ENCODE data around the gene GPSM3.
A peak's percentile ranks its signal among the peaks of the same experiment; 100 is the strongest.
"Not testable (repeated sequence)": the region's sequence is repeated elsewhere in the genome, so short reads cannot be mapped to it uniquely, and the experiment has no call there.

The GPSM3 gene

DNA sequence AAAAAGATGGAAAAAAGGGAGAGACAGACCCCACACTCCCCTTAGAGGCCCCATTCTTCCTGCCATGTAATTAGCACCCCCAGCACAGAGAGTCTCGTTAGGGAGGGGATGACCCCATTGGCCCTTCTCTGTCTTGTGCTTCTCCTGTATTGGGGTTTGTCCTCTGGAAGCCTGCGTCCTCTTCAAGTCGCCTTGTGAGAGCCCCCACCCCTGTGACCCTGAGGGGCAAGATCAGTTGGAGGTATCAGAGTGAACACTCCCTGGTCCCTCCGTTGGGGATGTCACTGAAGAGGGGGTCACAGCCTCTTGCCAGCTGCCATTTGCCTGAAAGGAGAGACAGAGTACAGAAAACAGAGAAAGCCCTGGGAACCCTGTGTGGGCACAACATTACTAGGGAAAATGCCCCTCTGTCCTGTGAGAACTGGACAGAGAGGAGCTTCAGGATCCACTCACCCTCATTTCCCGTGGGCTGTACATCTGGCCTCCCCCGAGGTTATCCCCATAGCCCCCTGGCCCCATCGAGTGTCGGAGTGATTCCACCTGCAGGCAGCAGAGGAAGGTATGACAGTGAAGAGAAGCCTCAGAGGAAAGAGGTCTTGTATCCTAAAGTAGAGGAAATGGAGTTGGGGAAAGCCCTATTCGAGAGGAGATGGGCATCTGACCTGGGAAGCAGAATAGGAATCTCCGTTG is 6.1 kb downstream of the GPSM3 start:
- not testable (repeated sequence) for DNase-seq

DNA sequence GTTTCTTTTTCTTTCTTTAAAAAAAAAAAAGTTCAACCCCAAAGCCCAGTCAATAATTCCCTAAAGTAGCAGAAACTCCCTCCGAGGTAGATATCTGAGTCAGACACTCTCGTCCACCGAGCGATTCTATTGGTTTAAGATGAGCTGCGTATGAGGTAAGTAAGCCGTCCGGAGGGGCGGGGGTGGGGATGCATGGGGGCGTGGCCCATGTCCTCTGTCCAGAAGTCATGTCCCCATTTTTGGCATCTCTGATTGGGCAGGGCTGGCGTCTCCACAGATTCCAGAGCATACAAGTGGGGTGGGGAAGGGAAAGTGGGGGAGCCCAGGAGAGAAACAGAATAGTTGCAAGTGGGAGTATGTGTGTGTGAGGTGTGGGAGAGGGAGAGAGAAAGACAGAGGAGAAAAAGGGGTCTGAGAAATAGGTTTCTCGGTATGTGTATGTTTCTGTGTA is 6.7 kb downstream of the GPSM3 start:
- DNase-seq: peak; percentile 76

DNA sequence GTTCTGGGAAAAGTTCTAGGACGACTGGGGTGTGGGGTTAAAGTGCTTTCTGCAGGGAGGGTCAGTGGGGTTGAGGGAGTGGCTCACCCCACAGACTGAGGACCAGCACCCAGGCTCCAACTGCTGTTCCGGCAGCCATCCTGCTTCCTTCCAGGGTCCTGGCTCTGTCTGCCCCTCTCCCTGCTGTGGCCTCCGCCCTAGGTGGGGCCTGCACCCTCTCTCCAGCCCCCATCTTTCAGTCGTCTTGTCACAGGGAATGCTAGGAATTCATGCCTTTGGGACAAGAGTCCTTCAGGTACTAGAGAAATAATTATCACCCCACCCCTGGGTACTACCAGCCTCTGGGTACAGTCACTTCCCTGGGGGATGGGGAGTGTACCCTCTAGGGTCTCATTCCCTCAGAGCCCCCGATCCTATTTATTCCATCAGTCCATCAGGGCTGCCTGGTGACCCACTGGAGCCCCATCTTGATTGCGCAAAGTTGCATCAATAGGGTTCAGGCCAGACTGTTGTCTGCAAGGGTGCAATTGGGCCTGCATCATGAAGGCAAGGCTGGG is 8.3 kb downstream of the GPSM3 start, which contains the start of gene AGER:
TSS of gene AGER (minus strand) at position 170 of the 557 bp plus-strand sequence. CDS start at position 139, 31 bp downstream.
- DNase-seq: no peak

DNA sequence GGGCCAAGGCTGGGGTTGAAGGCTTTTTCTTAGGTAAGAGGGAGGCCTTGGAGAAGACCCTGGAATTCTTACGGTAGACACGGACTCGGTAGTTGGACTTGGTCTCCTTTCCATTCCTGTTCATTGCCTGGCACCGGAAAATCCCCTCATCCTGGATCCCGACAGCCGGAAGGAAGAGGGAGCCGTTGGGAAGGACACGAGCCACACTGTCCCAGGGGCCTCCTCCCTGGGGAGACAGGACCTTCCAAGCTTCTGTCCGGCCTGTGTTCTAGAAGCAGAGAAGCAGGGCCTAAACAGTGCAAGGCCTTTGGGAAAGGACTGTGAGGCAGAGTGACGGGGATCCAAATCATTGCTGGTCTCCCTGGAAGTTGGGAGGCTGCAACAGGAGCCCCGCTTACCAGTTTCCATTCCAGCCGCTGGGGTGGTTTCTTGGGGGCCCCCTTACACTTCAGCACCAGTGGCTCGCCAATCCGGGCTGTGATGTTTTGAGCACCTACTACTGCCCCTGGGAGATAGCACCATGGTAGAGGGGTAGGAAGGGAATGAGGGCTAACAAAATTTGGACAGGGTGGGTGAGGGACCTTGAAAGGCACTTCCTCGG is 8.9 kb downstream of the GPSM3 start:
- DNase-seq: no peak

DNA sequence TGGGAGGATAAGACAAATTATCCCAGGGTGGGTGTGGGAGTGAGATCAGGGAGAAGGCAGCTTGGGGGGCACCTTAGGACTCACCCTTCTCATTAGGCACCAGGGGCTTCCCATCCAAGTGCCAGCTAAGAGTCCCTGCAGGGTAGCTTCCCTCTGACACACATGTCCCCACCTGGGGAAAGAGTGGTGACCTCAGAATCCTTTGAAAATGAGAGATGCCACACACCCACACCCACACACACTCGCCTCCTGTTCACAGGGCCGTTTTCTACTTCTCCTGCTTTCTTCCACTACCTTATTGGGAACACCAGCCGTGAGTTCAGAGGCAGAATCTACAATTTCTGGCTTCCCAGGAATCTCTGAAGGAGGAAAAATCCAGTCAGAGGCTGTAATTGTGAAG is 9.4 kb downstream of the GPSM3 start:
- no peak for DNase-seq

- DNase-seq: no peak
These were observed 9.9 kb downstream of the GPSM3 start for GRCh38 chr6:32182555-32182981.

- DNase-seq: no peak
These were observed 10.4 kb downstream of the GPSM3 start for GRCh38 chr6:32181915-32182529.

DNA sequence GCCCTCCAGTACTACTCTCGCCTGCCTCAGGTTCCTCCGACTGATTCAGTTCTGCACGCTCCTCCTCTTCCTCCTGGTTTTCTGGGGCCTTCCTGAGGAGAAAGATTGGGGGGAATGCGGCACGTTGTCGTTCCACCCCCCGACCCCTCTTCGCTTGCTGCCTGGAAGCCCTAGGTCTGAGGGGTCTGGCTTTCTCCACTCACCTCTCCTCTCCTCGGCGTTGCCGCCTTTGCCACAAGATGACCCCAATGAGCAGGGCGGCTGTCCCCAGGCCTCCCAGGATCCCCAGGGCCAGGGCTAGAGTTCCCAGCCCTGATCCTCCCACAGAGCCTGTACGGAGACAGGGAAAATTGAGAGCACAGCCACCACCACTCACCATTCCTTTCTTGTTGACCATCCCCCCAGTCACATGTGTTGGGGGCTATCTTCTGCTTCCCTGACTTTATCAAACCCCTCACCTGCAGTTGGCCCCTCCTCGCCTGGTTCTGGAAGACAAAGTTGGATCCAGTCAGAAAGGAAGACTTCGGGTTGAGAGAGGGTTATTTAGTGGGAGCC is 11.2 kb downstream of the GPSM3 start:
- DNase-seq: no peak

DNA sequence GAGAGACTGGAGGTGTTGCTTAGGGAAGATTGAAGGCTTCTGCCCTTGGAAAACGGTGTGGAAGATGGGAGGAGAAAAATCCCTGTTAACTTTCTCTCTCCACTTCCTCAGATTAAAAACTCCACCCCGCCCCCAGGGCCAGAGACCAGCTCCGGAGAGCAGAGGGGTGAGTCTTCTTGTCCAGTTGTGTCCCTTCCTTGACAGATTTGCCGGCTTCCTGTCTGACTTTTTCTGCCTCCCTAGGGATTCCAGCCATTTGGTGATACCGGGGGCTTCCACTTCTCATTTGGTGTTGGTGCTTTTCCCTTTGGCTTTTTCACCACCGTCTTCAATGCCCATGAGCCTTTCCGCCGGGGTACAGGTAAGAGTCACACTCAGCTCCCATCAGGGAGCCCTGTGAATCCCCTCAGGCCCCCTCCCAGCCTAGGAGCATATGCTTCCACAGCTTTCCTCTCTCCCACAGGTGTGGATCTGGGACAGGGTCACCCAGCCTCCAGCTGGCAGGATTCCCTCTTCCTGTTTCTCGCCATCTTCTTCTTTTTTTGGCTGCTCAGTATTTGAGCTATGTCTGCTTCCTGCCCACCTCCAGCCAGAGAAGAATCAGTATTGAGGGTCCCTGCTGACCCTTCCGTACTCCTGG is 12.6 kb downstream of the GPSM3 start:
- no peak for DNase-seq

DNA sequence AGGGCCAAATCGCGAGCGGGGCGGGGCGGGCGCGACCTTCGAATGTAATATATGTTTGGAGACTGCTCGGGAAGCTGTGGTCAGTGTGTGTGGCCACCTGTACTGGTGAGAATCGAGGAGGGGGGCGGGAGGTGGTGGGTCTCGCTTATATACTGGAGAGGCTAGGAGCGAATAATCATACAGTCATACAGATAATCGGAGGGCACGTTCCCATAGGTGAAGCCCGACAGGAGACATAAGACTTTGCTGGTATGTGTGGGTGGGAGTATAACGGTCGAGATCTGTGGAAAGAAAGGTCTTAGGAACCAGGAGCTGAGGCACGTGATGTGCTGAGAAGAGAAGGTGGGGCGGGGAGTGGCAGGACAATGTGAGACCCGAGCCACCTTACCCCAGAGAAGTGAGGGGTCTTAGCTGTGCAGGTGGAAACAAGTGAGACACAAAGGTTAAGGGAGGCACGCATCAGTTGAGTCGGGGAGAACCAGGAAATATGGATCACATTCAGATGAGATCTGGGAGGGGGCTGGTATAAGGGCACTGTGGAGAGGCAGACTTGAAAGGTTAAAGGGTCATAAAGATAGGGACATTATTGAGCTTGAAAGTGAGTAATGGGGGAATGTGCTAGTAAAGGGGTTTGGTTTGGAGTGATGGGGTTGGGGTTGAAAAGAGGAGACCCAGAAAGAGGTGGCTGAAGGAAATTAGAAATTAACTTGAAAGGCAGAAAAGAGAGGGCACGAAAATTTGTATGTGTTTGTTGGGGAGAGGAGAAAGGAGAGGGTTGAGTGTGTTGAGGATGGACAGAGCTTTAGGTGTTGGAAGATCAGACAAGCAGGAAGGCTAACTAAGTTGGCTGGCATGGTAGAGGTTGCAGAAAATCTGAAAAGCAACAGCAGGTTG is 13.6 kb downstream of the GPSM3 start:
- DNase-seq: no peak

DNA sequence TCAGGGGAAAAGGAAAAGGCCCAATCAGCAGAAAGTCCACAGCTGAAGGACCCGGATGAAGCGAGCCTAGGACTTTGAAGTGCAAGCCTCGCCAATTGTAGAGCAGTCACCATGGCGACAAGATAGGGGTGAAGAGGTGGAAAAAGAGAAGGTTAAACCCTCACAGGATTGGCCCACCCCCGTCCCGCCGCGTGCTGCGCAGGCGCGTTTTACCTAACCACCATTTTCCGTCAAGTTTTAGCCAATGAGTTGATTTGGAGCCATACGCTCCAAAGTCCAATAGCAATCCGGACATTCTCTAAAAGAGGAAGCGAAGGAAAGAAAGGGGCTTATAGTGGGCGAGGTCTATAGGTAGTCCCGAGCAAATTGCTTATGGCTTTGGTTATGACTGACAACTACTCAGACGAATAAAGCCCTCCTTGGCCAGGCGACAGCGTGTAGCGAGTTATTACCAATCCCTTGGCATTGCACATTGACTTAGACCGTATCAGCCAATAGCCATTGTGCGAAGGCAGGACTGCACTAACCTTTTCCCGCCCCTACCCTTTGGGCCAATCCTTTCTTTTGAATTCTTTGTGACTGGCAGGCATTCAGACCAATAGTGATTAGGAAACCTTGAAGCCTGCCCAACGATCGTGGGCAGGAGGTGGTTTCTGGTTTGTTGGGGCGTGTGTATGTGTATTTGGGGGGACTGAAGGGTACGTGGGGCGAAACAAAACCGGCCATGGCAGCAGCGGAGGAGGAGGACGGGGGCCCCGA is 14.5 kb downstream of the GPSM3 start, which contains the start of gene RNF5:
TSS of gene RNF5 (plus strand) at position 618 of the 759 bp plus-strand sequence. CDS start at position 725, 107 bp downstream.
- DNase-seq: peak; percentile 99

GRCh38 chr6:32177183-32177787 is 15.2 kb downstream of the GPSM3 start:
- peak; percentile 61 for DNase-seq

DNA sequence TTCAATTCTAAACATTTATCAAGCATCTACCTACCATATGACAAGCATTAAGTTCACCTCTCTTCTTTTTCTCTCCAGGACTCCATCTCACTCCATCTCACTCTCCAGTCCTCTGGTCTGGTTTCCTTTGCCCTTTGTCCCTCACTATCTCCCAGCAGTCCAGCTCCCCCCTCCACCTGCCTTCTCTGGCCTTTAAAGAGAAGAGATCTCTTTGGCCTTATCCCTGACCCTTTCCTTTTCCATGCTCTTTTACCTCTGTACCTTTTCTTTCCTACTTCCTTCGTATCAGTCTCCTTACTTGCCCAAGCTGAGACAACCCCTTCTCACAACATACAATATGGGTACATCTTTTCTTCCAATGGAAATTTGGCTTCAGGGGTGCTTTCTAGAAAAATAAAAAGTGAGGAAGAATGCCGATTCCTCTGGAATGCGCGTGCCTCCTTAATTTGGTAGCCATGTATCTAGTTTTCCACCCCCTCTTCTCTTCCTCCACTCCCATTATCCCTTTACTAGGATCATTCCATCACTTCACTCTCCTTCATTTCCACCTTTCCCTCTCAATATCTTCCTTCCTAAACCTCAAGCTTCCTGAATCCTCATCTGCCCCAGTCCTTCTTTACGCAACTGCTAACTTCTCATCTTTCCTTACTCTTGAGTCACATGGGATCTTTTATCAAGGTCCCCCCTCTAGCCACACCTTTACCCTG is 15.8 kb downstream of the GPSM3 start:
- no peak for DNase-seq

DNA sequence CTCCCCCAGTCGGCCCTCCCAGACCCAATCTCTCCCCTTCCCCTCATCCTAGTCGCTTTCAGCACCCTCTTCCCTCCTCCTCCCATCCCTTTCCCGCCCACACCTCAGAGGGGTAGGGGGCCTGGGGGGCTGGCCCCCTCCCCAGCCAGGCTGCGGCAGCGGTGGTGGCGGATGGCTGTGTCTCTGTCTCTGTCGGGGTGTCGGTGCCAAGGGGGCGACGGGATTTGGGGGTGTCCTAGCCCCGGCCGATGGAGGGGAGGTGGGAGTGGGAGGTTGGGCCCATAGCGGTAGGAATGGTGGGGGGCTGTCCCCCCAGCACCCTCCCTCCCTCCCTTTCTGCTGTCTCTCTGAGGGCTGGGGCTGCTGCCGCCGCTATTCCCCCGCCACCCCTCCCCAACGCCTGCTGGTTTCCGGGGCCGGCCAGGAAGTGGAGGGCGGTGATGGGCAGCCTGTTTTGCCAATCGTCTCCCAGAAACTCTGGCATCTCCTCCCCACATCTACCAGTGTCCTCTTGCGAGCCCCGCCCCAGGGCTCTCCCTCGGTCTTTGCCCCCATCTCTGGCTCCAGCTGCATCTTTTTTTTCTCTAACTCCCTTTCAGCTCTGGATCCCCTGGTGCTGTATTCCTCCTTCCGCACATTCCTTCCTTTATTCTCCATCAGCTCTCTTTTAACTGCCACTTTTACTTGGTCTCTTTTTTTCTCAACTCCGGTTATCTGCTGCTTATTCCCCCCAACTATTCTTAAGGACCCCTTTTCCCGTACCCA is 16.6 kb downstream of the GPSM3 start, which contains the start of gene AGPAT1:
TSS of gene AGPAT1 (minus strand) at position 374 of the 765 bp plus-strand sequence. CDS start 4,588 bp downstream, outside the sequence.
- peak; percentile 98 for DNase-seq

- DNase-seq: no peak
These were observed 17.1 kb downstream of the GPSM3 start for GRCh38 chr6:32175322-32175710.

- no peak for DNase-seq
These were observed 18.0 kb downstream of the GPSM3 start for GRCh38 chr6:32174416-32174815.

DNA sequence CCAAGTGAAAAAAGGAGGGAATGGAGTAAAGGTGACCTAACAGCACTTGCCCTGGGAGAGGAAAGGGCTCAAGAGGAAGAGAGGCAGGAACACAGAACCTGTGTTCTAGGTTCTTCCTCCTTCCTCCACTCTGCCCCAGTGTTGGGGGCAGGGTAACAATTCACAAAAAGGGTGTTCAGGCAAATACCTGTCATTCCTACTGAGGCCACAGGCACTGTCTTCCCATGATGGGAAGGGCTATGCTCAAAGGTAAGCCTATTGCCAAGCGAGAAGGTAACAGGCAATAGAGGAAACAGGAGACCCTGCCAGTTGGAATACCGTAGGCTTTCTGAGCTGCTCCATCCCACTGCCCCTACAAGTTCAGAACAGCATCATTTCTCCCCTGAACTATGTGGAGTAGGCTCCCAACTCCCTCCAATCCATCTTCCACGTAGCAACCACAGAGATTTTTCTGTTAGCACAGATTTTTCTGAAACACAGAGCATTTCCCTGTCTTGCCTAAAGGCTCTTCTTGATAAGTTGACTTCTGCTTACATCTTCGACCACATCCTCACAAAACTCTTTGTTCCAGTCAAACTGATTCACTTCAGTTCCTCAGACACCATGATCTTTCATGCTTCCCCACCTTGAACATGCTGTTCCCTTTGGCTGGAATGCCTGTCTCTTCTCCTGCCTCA is 19.3 kb downstream of the GPSM3 start:
- no peak for DNase-seq

DNA sequence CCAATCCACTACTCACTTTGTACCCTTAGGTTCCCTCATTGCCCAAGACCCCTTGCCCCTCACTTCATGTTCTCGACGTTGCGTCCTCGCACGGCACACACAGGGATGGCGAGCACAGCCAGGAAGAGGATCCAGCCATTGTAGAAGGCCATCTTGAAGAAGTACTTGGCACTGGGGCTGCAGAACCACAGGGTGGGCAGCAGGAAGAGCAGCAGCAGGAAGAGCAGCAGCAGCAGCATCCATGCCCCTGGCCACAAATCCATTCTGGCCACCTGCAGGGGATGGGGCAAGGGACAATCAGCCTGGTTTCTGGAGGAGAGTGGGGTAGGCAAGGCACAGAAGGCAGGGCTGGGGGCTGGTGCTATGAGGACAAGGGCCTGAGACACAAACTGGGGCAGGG is 21.2 kb downstream of the GPSM3 start:
- no peak for DNase-seq

Measured in activated CD4-positive, alpha-beta T cell treated with anti-CD3 and anti-CD28 coated beads, Interleukin-2, Interleukin-6, amounts not matched to agents 100 ng/mL and 50 ng/mL, durations not matched to agents 16 hours and 8 hours (primary cell).